Activated CD8-positive, alpha-beta memory T cell treated with anti-CD3 and anti-CD28 coated beads for 1 hour (primary cell): ENCODE results near the gene SUGP2.

Experiments
- DNase-seq, 2 donors: peaks; one replicate each; pipeline ENCODE4 v3.0.0-alpha.2; 2020; ENCODE audit warnings: low read depth in 1 of 2; ENCODE audit errors: extremely low read depth in 1 of 2

Gene SUGP2

GRCh38 chr19:19059837-19060611 lies 26.7 kb upstream of the SUGP2 start:
- DNase-seq: no peak

DNA sequence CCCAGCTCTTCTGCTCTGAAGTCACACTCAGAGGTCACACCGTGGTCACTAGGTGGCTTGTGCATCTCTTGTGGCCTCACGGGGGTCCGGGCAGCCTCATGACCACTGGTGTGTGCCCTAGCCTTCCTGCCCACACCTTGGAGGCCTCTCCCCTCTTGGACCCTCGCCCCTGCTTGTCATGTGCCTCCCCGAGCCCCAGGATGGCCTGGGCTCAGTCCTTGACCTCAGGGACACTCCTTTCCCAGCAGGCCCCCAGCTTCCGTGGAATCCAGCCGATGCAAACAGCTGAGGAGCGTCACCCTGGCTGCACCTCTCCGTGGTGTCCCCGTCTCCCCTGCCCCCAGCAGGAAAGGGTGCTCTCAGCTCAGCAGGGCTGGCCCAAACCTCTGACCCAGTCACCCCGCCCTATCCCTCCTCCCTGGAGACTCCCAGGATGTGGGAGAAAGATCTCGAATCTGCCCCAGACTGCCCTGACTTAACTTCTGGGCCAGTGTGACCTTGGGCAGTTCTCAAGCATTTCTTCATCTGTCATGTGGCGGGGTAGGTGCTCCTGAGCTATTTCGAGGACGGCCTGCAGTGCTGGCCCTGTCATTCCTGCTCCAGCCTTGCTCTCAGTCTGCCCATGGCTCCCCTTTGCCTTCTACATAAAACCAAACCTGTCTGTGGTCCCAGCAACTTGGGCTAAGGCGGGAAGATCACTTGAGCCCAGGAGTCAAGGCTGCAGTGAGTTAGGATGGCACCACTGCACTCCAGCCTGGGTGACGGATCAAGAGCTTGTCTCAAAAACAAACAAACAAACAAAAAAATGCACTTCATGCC lies 25.9 kb upstream of the SUGP2 start:
- DNase-seq: no peak

GRCh38 chr19:19057720-19058119 lies 24.4 kb upstream of the SUGP2 start:
- DNase-seq: no peak

DNA sequence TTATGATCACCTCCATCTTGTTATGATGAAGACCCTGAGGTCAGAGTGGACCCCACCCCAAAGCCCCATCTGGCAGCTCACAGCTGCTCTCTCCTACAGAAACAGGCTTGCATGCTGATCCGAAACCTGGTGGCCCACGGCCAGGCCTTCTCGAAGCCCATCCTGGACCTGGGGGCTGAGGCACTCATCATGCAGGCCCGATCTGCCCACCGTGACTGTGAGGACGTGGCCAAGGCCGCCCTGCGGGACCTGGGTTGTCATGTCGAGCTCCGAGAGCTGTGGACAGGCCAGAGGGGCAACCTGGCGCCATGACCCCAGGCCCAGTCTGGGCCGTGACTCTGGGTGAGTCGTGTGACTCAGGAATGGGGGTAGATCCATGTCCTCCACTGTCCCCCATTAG lies 24.0 kb upstream of the SUGP2 start:
- no peak for DNase-seq

GRCh38 chr19:19056636-19057275 lies 23.4 kb upstream of the SUGP2 start:
- no peak for DNase-seq

DNA sequence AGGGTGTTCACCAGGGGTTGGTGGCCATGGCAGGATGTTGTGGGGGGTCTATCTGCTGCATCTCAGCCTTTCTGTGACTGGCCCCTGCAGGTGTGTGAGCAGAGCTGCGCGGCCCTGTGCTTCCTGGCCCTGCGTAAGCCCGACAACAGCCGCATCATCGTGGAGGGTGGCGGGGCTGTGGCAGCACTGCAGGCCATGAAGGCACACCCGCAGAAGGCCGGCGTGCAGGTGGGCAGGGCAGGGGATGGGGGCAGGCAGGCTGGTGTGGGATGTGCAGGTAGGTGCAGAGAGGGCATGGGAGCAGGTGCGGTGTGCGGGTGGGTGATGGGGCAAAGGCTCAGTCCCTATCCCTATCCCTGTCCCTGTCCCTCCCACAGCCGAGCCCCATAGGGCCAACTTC lies 22.4 kb upstream of the SUGP2 start:
- no peak for DNase-seq

DNA sequence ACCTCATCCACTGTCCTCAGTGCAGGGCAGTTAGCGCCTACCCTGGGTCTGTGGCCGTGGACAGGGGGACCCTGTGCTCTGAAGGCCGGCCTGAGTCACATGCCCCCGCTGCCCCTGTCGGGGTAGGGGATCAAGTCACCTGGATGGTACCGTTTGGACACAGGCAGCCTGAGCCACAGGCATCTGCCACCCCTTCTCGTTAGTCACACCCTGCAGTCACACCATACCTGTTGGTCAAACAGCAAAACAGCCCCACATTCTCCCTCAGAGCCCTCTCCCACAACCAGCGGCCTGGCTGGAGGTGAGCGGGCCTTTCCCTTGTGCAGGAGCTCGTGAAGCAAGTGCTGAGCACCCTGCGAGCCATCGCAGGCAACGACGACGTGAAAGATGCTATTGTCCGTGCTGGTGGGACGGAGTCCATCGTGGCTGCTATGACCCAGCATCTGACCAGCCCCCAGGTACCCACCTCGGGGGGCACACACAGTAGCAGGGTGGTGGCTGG lies 21.7 kb upstream of the SUGP2 start:
- DNase-seq: no peak

DNA sequence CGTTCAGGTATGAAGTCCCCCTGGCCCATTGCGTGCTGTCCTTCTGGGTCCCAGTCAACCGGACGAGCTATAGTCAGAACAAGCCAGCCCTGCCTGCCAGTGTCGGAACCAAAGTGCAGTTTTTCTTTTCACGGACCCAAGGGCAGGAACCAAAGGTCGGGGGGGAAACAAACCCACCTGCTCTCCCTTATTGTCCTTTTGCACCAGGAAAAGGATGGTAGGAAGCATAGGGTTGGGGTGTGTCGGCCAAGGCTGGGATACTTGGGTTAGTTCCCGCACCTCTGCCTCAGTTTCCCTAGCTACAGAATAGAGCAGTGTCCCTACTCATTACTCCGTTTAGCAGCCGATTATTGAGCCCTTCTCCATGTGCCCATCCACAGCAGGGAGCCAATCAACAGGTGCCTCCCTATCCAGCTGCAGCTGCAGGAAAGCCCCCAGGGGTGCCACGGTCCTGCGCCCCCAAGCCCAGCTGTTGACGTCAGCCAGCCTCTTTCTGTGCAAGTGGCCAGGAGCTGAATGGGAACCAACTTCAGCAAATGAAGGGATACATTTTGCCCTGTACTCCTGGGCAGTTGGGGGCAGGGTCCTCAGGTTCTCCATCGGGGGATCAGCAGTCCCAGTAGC lies 21.1 kb upstream of the SUGP2 start:
- no peak for DNase-seq

DNA sequence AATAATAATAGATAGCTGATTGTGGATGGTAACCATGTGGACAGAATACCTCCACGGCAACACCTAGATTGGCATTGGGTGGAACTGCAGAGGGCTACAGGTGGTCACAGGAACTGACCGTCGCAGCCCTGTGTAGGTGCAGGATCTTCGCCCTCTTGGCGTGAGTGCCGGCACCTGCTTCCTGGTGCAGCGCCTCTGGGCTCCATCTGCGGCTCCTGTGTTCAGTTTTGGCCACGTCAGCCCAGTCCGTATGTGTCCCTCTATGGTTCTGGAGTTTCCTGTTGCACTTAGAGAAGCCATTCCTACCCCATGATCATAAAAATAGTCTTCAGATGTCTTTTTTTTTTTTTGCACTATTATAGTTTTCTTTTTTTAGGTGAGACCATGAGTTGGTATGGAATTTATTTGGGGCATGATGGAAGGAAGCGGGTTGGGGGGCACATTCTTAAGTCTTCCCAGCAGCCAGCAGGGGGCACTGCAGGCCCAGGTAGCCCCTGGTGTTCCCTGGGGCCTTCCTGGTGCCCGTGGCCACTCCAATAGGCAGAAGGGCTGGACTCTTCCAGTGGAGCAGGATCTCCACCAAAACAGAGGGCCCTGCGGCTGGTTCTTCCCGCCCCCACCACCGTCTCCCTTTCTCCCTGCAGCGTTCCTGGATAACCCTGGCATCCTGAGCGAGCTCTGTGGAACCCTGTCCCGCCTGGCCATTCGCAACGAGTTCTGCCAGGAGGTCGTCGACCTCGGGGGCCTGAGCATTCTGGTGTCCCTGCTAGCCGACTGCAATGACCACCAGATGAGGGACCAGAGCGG lies 20.4 kb upstream of the SUGP2 start:
- DNase-seq: peak; percentile 32 to 58

DNA sequence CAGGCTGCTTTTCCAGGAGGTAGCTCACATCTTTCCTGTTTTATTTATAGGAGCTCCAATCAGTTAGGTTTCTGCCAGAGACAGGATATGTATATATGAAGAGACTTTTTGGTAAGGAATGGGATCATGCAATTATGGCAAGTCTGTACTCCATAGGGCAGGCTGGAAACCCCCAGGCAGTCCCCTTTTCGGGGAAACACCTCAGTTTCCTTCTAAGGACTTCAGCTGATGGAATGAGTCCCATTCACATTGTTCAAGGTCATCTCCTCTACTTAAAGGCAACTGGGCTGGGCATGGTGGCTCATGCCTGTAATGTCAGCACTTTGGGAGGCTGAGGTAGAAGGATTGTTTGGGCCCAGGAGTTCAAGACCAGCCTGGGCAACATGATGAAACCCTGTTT lies 19.6 kb upstream of the SUGP2 start:
- DNase-seq: no peak

- no peak for DNase-seq
These were observed 18.3 kb upstream of the SUGP2 start for GRCh38 chr19:19051478-19052213.

DNA sequence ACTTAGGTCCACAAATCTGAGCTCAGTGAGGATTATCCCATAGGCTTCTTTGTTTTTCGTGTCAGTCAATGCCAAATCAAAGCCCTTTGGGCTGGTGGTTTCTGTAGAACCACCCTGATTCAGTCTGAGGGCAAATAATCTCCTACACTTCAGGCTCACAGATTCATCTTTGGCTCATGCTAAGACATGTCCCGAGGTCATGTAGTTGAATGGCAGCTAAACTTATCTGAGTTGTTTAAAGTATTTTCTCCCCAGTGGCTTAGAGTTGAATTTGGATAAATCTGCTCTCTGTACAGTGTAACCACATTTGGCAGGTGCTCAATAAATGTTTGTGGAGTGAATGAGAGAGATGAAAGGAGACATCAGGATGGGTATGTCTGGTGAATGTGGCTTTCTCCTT lies 17.4 kb upstream of the SUGP2 start:
- DNase-seq: no peak

- no peak for DNase-seq
These were observed 16.8 kb upstream of the SUGP2 start for GRCh38 chr19:19050104-19050503.

- no peak for DNase-seq
These were observed 16.1 kb upstream of the SUGP2 start for GRCh38 chr19:19049406-19049805.

DNA sequence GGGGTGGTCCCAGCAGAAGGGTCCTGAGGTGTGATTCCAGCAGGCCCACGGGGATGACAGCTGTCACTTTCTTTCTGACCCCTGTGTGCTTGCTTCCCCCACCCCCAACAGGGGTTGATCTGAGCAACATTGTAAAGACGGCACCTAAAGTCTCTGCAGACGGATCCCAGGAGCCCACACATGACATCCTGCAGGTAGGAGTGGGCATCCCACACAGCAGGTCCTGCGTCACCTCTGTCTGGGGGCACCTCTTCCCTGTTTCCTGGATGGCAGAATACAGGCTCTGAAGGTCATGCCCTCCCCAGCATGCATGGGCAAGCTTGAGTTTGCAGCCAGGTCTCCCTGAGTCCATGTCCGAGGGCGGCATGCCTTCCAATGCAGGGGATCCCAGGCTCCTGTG lies 10.6 kb upstream of the SUGP2 start:
- DNase-seq: no peak

DNA sequence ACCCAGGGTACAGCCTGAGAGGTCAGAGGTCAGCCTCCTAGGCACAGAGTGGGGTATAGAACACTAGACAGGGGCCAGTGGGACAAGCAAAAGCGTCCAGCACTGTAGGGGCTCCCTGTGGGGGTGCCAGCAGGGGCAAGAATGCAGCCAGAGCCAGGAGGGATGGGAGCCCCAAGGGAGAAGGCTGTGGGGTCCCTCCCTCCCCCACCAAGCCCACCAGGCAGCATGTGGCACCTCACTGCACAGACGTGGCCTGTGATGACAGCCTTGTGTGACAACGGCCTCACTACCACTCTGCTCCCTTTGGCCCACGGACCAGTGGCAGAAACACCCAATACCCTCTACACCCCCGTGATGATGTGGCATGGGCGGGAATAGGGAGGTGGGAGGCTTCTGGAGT lies 10.2 kb upstream of the SUGP2 start:
- no peak for DNase-seq

DNA sequence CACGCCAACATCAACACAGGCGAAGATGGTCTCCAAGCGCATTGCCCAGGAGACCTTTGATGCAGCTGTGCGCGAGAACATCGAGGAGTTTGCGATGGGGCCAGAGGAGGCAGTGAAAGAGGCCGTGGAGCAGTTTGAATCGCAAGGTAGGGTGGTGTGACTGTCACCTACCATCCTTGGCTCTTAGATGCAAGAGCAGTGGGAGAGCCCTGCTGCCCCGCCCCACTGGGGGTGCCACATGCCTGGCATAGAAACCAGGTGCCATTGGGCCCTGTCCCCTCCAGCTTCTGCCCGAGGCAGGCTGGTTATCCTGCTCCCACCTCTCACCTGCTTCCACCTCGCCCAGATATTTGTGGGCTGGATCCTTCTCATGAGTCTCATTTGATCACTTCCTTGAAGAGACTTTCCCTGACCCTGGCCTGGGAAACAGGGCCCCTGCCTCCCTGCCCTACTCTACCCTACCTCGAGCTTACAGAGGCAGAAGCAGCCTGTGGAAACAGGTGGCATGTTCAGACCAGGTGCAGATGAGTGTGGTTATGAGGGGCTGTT lies 9.5 kb upstream of the SUGP2 start:
- no peak for DNase-seq

- DNase-seq: no peak
These were observed 7.1 kb upstream of the SUGP2 start for GRCh38 chr19:19040417-19040816.

- no peak for DNase-seq
These were observed 6.6 kb upstream of the SUGP2 start for GRCh38 chr19:19039901-19040300.
